SKM-1 (cell line): ENCODE data around the gene TPSG1.
"Not testable (repeated sequence)": the region's sequence is repeated elsewhere in the genome, so short reads cannot be mapped to it uniquely, and the experiment has no call there.

ENCODE experiments used
- DNase-seq: peaks from one replicate; lab custom pipeline; 2025; ENCODE audit not compliant: unreplicated experiment; lab: John Stamatoyannopoulos, UW

TPSG1 gene

GRCh38 chr16:1198194-1198593 lies 26.9 kb downstream of the TPSG1 start:
- DNase-seq: no peak

- DNase-seq: no peak
These were observed 27.7 kb downstream of the TPSG1 start for GRCh38 chr16:1197237-1197866.

- no peak for DNase-seq
These were observed 28.6 kb downstream of the TPSG1 start for GRCh38 chr16:1196494-1196893.

- DNase-seq: no peak
These were observed 29.7 kb downstream of the TPSG1 start for GRCh38 chr16:1195393-1195666.

- DNase-seq: no peak
These were observed 30.2 kb downstream of the TPSG1 start for GRCh38 chr16:1194665-1195392.

- DNase-seq: no peak
These were observed 31.1 kb downstream of the TPSG1 start for GRCh38 chr16:1193825-1194581.

GRCh38 chr16:1193143-1193824 lies 31.8 kb downstream of the TPSG1 start:
- DNase-seq: no peak

- no peak for DNase-seq
These were observed 32.5 kb downstream of the TPSG1 start for GRCh38 chr16:1192384-1193073.

GRCh38 chr16:1190789-1191188 lies 34.3 kb downstream of the TPSG1 start:
- DNase-seq: not testable (repeated sequence)

- no peak for DNase-seq
These were observed 35.6 kb downstream of the TPSG1 start for GRCh38 chr16:1189455-1189854.

GRCh38 chr16:1188432-1189189 lies 36.5 kb downstream of the TPSG1 start:
- DNase-seq: no peak

GRCh38 chr16:1185460-1186207 lies 39.4 kb downstream of the TPSG1 start:
- DNase-seq: not testable (repeated sequence)

GRCh38 chr16:1184980-1185379 lies 40.1 kb downstream of the TPSG1 start:
- no peak for DNase-seq

GRCh38 chr16:1184156-1184868 lies 40.8 kb downstream of the TPSG1 start:
- DNase-seq: no peak

- no peak for DNase-seq
These were observed 41.8 kb downstream of the TPSG1 start for GRCh38 chr16:1182950-1183907.

GRCh38 chr16:1182316-1182671 lies 42.8 kb downstream of the TPSG1 start:
- no peak for DNase-seq

GRCh38 chr16:1181404-1182315 lies 43.4 kb downstream of the TPSG1 start:
- DNase-seq: no peak
